ENCODE results near the gene DMBX1.

Gene DMBX1

GRCh38 chr1:46494910-46495309, 5.3 kb downstream of the DMBX1 start:
- no peak for ATAC-seq
- no peak for TF ChIP-seq ZNF70 (CRISPR knock-in tag; IDR thresholded peaks at IDR 0.05)
- TF ChIP-seq ZNF565 (CRISPR knock-in tag; conservative IDR thresholded peaks at IDR 0.05; ENCODE audit: low read depth) = no peak
- no peak for TF ChIP-seq SNAI2 (CRISPR knock-in tag; IDR thresholded peaks at IDR 0.05)
- TF ChIP-seq CREB5 (CRISPR knock-in tag; IDR thresholded peaks at IDR 0.05; ENCODE audit: low read depth) = no peak
- TF ChIP-seq ESRRG (CRISPR knock-in tag; IDR thresholded peaks at IDR 0.05) = no peak
- no peak for TF ChIP-seq ARNTL (CRISPR knock-in tag; IDR thresholded peaks at IDR 0.05; ENCODE audit: borderline replicate concordance, low read depth)
- TF ChIP-seq PPARA (CRISPR knock-in tag; IDR thresholded peaks at IDR 0.05; ENCODE audit: borderline replicate concordance) = no peak
- TF ChIP-seq TSHZ2 (CRISPR knock-in tag; IDR thresholded peaks at IDR 0.05) = no peak
- TF ChIP-seq CSDC2 (CRISPR knock-in tag; IDR thresholded peaks at IDR 0.05) = no peak
- TF ChIP-seq BACH2 (CRISPR knock-in tag; IDR thresholded peaks at IDR 0.05; ENCODE audit: borderline replicate concordance) = no peak
- TF ChIP-seq ISL1 (CRISPR knock-in tag; IDR thresholded peaks at IDR 0.05) = no peak
- no peak for TF ChIP-seq RARB (CRISPR knock-in tag; IDR thresholded peaks at IDR 0.05)
- TF ChIP-seq POU6F1 (CRISPR knock-in tag; IDR thresholded peaks at IDR 0.05; ENCODE audit: borderline replicate concordance, low read depth) = no peak
- TF ChIP-seq CSRNP3 (CRISPR knock-in tag; IDR thresholded peaks at IDR 0.05) = no peak
- no peak for TF ChIP-seq PATZ1 (CRISPR knock-in tag; IDR thresholded peaks at IDR 0.05; ENCODE audit: borderline replicate concordance)

GRCh38 chr1:46495778-46496177, 6.1 kb downstream of the DMBX1 start:
- TF ChIP-seq ZNF565 (CRISPR knock-in tag; conservative IDR thresholded peaks at IDR 0.05; ENCODE audit: low read depth) (no peak), PATZ1 (CRISPR knock-in tag; IDR thresholded peaks at IDR 0.05; ENCODE audit: borderline replicate concordance) (no peak), SNAI2 (CRISPR knock-in tag; IDR thresholded peaks at IDR 0.05) (no peak), GLIS3 (CRISPR knock-in tag; IDR thresholded peaks at IDR 0.05) (no peak), ZFP3 (CRISPR knock-in tag; IDR thresholded peaks at IDR 0.05) (no peak), ZFP30 (CRISPR knock-in tag; IDR thresholded peaks at IDR 0.05) (no peak), TCF4 (CRISPR knock-in tag; IDR thresholded peaks at IDR 0.05; ENCODE audit: borderline replicate concordance) (no peak), ZNF70 (CRISPR knock-in tag; IDR thresholded peaks at IDR 0.05) (no peak), ESRRG (CRISPR knock-in tag; IDR thresholded peaks at IDR 0.05) (no peak), ZC3H10 (CRISPR knock-in tag; IDR thresholded peaks at IDR 0.05) (no peak)

More at GRCh38 chr1:46495778-46496177, 6.1 kb downstream of the DMBX1 start:
- no peak for ATAC-seq

Measured in SK-N-SH treated with all-trans-retinoic acid at 6 μM for 48 hours (cell line).